ENCODE results near the gene ABLIM1.

ABLIM1 gene

GRCh38 chr10:114575417-114576131, 82.5 kb downstream of the ABLIM1 start:
- no peak for DNase-seq

GRCh38 chr10:114573330-114574045, 84.6 kb downstream of the ABLIM1 start:
- DNase-seq = no peak

DNA sequence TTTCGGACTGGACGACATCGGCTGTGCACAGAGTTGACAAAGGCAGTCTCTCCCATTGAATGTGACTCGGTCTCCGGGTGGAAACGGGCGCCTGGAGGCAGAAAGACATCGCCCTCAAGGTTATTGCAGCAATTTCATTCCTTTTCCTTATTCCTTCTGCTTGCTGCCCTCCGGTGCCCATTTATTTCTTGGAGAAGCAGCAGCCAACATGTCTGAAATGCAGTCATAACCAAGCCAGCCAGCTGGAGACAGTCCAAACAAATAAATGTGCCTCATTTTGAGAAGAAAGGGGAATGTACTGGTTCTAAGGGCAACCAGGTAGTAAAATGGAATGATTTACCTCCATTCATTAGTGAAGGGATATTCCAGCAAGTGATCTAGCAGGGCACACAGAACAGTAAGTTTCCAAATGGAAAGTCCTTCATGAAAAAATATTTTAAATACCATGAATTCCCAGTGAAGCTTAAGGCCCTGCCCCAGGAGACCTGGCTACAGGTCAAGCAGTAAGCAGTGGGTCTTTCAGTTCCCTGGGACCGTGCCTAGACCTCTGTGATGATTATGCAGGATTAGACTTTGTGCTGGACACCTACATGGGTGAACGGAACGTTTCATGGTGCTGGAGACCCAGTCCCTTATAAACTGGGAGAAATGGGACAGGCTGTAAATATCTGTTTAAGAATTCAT, 86.6 kb downstream of the ABLIM1 start:
- DNase-seq = no peak

GRCh38 chr10:114566064-114566463, 92.0 kb downstream of the ABLIM1 start:
- DNase-seq = no peak

DNA sequence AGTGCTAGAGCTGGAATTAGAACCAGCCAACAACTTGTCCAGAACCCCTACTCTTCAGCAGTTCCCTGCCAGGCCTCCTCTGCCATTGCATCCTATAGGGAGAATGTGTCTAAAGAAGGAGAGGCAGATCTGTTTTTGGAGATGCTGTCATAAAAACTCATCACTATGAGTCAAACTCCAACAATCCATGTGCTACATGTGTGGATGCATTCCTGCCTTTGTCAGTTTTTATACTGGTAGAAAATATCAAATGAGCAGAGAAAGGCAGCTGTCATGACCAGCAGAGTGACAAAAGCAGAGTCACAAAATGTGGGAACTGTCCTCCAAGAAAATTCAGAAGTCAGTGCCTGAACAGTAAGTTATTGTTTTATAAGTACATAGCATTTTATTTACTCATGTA, 93.0 kb downstream of the ABLIM1 start:
- DNase-seq = no peak

- no peak for DNase-seq
Measured at GRCh38 chr10:114561008-114561523, 97.0 kb downstream of the ABLIM1 start.

DNA sequence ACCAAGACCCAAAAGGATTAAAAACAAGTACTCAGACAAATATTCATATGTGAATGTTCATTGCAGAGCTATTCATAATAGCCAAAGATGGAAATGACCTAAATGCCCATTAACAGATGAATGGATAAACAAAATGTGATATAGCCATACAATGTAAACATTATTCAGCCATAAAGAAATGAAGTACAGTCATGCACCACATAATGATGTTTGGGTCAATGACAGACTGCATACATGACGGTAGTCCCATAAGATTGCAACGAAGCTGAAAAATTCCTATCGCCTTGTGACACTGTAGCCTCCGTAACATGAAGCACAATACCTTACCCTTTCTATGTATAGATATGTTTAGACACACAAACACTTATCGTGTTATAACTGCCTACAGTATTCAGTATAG, 97.9 kb downstream of the ABLIM1 start:
- no peak for DNase-seq

DNA sequence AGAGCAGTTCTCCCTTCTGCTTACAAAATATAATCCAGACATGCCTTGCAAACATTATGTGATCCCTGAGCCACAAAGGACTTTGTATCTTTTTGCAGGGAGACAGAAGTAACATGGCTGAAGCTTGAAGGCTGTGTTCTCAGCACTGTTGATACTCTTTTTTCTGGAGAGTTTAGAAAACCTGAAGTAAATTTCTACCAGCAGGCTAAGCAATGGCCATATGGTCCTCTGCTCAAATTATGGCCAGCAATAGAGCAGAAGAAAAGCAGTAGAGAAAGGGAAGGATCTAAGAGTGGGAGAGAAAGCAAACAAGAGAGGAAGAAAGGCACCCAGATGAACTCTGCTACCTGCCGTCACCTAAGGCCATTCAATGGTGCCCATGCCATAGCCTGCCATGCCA, 98.4 kb downstream of the ABLIM1 start:
- no peak for DNase-seq

DNA sequence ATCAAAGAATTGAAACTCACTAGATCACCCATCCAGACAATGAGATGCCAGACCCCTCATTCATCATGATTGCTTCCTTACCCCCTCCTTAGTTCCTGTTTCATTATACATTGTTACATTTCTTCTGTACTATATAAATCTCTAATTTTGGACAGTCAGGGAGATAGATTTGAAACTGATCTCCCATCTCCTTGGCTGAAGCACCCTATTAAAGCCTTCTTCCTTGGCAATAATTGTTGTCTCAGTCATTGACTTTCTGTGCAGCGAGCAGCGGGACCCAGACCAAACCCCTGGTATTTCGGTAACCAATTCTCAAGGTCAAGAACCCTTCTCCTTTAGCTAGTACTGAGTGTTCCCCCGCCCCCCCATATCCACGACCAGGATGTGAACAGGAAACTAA, 100.2 kb downstream of the ABLIM1 start:
- no peak for DNase-seq

GRCh38 chr10:114556236-114557122, 101.6 kb downstream of the ABLIM1 start:
- DNase-seq = no peak

- no peak for DNase-seq
Measured at GRCh38 chr10:114553436-114553835, 104.6 kb downstream of the ABLIM1 start.

- no peak for DNase-seq
Measured at GRCh38 chr10:114552050-114552449, 106.0 kb downstream of the ABLIM1 start.

DNA sequence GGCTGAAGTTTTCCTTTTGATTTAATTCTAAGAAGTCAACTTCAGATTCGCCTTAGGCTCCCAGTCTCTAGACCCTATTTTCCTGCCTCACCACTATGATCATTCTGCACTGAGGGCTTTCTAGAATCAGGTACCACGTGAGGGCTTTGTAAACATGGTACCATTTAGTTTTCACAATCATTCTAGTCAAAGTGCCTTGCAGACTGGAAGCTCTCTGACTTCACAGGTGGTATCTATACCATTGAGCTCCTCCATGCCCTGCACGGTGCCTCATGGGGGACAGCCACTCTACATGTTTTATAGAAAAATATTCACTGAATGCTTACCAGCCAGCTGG, 106.5 kb downstream of the ABLIM1 start:
- DNase-seq = no peak

- no peak for DNase-seq
Measured at GRCh38 chr10:114550756-114551635, 107.1 kb downstream of the ABLIM1 start.

GRCh38 chr10:114548662-114549061, 109.4 kb downstream of the ABLIM1 start:
- DNase-seq = no peak

DNA sequence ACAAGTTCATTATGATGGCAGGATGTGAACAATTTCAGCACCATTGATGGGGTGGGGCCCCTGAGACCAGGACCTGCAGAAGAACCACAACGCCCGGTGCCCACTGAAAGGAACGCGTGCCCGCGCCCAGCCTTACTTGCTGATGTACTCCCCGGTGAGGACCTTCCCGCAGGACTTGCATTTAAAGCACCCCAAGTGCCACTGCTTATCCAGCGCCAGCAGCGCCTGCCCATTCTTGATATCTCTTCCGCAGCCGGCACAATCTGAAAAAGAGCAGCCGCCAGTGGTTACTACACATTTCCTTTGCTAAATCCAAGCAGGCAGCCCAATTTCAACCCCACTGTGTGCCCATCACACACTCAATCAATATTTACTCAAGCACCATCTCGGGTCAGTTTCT, 110.6 kb downstream of the ABLIM1 start:
- no peak for DNase-seq

GRCh38 chr10:114547056-114547455, 111.0 kb downstream of the ABLIM1 start:
- no peak for DNase-seq

- DNase-seq = no peak
Measured at GRCh38 chr10:114545819-114546218, 112.3 kb downstream of the ABLIM1 start.

DNA sequence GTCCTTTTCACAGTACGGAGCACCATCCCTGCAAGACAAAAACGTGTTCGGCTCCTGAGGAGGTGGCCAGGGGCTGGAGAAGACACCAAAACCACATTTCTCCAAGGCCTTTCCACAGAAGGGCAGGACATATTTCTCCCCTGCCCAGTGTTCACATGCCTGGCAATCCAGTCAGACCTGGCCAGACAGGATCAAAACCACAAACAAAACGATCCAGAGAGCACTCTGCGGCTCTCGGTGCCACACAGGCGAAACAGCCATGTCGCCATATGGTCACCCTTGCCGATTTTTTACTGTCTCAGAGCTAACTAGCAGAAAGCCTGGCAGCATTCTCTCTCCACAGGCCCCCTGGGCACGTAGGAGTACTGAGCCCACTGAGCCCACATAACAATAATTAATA, 113.0 kb downstream of the ABLIM1 start:
- DNase-seq = no peak

GRCh38 chr10:114544045-114544659, 113.9 kb downstream of the ABLIM1 start:
- peak; percentile 46 for DNase-seq

GRCh38 chr10:114543456-114543855, 114.6 kb downstream of the ABLIM1 start:
- DNase-seq = no peak

Measured in GDM1 (cell line).